ENCODE data around the gene TOR2A.

DNA sequence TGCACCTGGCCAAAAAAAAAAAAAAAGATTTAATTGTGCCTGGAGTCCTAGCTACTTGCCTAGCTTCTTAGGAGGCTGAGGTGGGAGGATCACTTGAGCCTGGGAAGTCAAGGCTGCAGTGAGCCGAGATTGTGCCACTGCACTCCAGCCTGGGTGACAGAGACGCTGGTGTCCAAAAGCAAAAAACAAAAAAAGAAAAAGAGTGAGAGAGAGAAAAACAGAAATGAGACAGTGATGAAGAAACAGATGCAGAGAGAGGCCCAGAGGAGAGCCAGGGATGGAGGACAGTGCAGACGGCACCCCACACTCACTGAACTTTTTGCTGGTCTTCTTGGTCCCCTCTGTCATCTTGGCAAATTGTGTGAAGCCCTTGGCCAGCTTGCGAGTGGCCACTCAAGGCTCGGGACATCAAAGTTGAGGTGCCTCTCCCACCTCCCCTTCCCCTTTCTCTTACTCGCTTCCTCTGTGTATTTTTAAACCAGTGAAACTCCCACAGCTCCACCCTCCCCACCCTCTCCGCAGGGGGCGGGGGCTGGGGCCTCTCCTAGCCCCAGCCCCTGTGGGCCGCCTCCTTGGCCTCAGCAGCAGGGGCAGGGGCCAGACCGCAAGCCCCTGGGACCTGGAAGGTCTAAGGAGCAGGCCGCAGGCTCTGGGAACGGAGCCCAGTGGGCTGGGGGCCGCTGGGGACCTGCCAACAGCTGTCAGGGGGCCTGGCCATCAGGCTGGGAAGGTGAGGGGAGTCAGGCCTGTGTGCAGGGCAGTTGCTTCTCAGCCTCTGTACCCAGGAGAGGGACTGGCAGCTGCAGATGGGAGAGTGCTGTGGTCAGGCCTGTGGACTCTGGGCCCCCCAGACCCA is 43.4 kb upstream of the TOR2A start, which contains the start of gene SH2D3C:
- TF ChIP-seq, protein P1, sequence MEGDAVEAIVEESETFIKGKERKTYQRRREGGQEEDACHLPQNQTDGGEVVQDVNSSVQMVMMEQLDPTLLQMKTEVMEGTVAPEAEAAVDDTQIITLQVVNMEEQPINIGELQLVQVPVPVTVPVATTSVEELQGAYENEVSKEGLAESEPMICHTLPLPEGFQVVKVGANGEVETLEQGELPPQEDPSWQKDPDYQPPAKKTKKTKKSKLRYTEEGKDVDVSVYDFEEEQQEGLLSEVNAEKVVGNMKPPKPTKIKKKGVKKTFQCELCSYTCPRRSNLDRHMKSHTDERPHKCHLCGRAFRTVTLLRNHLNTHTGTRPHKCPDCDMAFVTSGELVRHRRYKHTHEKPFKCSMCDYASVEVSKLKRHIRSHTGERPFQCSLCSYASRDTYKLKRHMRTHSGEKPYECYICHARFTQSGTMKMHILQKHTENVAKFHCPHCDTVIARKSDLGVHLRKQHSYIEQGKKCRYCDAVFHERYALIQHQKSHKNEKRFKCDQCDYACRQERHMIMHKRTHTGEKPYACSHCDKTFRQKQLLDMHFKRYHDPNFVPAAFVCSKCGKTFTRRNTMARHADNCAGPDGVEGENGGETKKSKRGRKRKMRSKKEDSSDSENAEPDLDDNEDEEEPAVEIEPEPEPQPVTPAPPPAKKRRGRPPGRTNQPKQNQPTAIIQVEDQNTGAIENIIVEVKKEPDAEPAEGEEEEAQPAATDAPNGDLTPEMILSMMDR (conservative IDR thresholded peaks at IDR 0.05; ENCODE audit: low read length): no peak
- no peak for TF ChIP-seq EZH2phosphoT487 (IDR thresholded peaks at IDR 0.05; ENCODE audit: borderline replicate concordance)

Data from Loucy (cell line).